ENCODE results near the gene KSR2.
"Not testable (repeated sequence)": the region's sequence is repeated elsewhere in the genome, so short reads cannot be mapped to it uniquely, and the experiment has no call there.

Gene KSR2

DNA sequence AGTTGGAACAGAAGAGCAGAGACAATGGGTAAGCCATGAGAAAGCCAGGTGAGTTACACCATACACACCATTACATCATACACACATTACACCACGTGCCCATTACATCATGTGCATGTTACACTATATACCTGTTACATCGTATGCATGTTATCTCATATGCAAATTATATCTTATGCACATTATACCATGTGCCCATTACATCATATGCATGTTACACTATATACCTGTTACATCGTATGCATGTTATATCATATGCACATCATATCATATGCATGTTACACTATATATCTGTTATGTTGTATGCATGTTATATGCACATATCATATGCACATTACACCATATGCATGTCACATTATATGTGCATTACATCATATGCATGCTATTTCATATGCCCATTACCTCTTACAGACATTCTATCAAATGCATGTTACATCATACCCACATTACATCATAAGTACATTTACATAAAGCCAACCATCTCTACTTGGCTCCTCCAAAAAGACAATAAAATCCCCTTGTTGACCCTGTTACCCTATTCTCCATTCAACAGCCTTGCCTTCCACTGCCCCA is 207.2 kb downstream of the KSR2 start:
- no peak for DNase-seq (ENCODE audit: low read depth in 2 of 2)

DNA sequence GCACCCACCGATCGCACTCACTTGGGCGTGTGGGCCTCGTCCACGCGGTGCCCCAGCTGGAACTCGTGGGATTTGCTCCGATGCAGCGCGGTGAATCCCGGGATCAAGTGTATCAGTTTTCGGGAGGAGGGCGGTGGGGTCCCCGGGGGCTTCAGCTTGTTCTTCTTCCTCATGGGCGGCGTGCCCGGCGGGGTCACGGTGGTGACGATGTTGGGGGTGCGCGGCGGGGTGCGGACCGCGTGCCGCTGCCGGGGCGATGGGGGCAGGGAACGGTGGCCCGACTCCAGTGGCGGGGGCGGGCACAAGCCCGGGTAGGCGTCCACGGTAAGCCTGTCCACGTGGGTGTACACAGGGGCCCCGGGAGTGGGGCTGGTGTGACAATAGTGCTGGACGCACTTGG is 207.8 kb downstream of the KSR2 start:
- no peak for DNase-seq (ENCODE audit: low read depth in 2 of 2)

DNA sequence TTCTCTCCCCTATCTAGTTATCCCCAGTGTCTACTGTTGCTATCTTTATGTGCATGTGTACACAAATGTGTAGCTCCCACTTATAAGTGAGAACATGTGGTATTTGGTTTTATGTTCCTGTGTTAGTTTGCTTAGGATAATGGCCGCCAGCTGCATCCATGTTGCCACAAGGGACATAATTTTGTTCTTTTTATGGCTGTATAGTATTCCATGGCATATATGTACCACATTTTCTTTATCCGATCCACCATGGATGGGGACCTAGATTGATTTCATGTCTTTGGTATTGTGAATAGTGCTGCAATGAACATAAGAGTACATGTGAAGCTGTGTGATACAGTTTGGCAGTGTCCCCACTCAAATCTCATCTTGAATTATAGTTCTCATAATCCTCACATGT is 218.1 kb downstream of the KSR2 start:
- no peak for DNase-seq (ENCODE audit: low read depth in 2 of 2)

DNA sequence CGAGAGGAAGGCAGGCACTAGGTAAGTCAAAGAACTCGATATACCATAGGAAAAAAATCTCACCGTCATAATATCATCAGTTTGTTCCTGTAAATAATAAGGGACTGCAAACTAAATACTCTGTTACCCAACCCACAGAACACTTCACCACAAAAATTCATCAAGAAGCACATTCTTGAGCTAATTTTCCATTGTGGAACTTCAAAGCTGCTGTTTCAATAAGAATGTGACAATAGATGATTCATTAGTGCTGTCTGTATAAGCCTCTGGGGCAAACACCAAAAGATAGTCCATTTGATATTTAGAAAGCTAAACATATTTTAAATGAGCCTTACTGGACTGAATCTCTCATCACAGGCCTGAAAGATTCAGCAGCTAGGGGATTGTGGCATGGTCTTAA is 219.4 kb downstream of the KSR2 start:
- DNase-seq (ENCODE audit: low read depth in 2 of 2): no peak

DNA sequence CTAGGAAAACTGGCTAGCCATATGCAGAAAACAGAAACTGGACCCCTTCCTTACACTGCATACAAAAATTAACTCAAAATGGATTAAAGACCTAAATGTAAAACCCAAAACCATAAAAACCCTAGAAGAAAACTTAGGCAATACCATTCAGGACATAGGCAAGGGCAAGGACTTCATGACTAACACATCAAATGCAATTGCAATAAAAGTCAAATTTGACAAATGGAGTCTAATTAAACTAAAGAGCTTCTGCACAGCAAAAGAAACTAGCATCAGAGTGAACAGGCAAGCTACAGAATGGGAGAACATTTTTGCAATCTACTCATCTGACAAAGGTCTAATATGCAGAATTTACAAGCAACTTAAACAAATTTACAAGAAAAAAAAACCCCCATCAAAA is 222.4 kb downstream of the KSR2 start:
- not testable (repeated sequence) for DNase-seq (ENCODE audit: low read depth in 2 of 2)

DNA sequence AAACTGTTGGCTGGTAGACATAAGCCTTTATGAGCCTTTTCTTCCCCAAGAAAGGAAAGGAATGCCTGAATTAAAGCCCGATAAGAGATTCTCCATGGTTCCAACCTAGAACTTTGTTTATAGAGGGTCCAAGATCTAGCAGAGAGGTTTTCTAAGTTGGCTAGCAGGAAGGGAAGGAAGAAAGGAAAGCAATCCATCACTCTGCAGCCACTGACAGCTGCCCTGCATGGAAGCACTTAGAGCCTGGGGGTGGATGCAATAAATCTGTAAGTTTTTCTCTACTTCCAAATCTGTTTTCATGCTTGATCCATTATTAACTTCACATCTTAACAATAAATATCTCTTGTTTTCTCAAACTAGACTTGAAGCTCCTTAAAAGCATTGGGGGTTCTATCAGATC is 224.4 kb downstream of the KSR2 start:
- no peak for DNase-seq (ENCODE audit: low read depth in 2 of 2)

DNA sequence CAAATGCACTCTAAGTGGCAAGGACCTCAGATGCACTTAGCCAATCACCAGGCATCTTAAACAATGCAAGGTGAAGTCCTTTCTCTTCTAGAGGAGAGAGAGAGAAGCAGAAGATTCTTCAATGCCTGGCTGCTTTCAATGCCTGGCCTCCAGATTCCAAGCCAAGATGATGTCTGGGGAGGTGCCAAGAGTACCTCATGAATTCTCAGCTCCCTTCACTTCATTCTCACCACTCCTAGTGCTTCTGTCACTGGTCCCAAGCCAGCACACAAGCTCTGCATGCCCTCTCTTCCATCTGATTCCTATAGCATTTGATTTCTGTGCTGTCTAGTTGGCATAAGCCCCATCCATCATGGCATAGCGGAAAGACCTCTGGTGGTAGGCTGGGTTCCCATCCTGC is 225.0 kb downstream of the KSR2 start:
- DNase-seq (ENCODE audit: low read depth in 2 of 2): no peak

DNA sequence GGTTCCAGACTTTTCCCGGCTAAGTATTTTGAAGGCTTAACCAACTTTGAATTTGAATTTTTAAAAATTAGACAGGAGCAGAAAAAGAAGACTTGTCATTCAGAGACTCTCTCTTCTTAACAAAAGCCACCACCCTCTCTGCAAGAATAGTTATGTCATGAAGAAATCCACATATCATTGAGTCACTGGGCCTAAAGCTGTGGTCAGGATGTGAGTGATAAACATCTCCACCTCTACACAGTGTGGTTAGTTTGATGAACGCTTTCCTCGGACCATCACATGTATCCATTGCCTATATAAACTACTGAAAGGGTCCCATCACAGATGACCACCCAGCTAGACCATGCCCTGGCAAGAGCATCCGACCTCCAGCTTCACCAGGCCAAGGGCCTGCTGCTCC is 226.1 kb downstream of the KSR2 start:
- no peak for DNase-seq (ENCODE audit: low read depth in 2 of 2)

DNA sequence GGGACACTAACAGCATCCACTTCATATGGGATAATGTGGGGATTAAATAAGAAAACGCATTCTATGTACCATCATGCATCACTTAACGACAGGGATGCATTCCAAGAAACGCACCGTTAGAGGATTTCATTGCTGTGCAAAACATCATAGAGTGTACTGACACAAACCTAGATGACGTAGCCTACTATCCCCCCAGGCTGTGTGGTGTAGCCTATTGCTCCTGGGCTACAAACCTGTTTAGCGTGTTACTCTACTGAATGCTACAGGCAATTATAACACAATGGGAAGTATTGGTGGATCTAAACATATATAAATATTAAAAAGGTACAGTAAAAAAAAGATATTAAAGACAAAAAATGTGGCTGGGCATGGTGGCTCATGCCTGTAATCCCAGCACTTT is 230.6 kb downstream of the KSR2 start:
- no peak for DNase-seq (ENCODE audit: low read depth in 2 of 2)

DNA sequence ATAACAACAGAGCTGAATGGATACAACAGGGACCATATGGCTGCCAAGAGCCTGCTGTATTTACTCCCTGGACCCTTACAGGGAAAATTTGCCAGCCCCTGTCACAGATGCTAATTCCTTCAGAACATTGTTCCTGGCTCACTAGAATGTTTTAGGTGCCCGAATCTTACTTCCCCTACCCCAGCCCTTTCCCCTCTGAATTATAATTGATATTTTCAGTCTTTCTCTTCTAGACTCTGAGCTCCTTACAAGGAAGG is 235.3 kb downstream of the KSR2 start:
- no peak for DNase-seq (ENCODE audit: low read depth in 2 of 2)

DNA sequence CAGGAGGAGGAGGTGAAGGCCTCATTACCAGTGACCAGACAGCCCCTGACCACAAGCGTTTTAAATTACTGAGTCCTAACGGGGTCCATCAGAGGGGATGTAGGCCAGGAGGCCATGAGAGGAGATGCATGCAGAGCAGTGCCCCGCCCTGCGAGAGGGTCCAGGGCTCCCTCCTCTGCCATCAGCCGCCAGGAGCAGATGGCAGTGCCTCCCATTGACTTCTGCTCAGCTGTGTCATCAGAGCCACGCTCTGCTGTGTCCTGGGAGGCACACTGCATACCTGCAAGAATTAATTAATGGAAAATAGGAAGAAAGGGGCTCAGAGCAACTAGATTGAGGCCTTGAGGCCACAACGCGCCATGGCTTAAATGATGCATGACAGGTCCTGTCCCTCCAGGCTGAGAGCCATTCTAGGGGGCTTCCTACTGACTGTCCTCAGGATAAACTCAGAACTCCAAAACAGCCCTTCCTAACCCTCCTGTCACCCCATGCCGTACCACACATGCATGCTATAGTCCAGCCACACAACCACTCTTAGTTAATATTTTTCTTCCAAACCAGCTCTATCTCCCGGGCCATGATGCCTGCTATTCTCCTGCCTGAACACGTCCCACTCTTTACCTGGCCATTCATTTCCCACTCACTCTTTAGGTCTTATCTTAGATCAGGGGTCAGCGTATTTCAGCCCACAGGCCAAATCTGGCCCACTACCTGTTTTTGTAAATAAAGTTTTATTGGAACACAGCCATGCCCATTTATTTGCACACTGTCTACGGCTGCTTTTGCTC is 235.8 kb downstream of the KSR2 start:
- no peak for DNase-seq (ENCODE audit: low read depth in 2 of 2)

DNA sequence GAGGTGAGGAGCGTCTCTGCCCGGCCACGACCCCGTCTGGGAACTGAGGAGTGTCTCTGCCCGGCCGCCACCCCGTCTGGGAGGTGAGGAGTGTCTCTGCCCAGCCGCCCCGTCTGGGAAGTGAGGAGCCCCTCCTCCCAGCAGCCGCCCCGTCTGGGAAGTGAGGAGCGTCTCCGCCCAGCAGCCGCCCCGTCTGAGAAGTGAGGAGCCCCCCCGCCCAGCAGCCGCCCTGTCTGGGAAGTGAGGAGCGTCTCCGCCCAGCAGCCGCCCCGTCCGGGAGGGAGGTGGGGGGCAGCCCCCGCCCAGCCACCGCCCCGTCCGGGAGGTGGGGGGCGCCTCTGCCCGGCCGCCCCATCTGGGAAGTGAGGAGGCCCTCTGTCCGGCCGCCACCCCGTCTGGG is 237.7 kb downstream of the KSR2 start:
- DNase-seq (ENCODE audit: low read depth in 2 of 2): not testable (repeated sequence)

DNA sequence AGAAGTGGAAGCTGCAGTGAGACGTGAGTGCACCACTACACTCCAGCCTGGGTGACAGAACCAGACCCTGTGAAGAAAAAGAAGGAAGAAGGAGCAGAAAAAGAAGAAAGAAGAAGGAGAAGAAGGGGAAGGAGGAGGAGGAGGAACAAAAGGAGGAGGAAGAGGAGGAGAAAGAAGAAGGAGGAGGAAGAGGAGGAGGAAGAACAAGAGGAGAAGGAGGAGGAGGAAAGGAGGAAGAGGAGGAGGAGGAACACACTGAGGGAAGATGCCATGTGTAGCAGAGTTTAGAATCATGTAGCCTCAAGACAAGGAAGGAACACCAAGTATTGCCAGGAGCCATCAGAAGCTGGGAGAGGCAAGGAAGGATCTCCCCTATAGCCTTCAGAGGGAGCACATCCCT is 241.5 kb downstream of the KSR2 start:
- no peak for DNase-seq (ENCODE audit: low read depth in 2 of 2)

DNA sequence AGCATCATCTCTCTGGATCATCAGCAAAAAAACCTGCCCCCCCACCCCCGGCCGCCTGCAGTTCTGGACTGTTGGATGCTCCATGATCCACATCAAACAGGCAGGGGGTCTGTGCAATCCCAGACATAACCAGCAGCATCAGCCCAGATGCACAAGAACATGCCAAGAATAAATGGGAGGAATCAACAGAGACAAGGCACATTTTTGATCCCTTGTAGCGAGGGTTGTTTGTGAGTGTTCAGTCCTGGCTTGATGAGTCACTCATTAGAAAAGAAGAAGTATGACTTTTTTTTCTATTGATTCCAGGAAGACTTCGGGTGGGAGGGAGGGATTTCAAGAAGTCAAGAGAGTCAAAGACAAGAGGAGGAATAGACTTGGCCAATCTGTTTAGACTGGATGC is 244.2 kb downstream of the KSR2 start:
- DNase-seq (ENCODE audit: low read depth in 2 of 2): no peak

DNA sequence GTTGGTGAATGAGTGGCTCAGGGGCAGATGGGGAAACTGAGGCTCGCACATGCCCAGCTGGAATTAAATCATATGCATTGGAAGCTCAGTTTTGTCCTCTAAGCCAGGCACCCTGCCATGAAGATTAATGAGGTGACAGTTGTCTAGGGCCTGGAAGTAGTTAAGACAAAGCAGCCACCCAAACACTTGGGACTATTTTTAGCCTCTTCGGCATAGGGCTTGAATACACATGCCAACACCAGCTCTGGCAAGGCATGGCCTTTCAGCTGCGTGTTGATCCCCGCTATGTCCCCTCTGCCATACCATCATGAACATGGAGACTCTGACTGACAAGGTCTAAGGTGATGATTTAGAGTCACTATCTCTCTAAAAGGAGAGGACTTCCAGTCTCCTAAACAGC is 250.2 kb downstream of the KSR2 start:
- no peak for DNase-seq (ENCODE audit: low read depth in 2 of 2)

DNA sequence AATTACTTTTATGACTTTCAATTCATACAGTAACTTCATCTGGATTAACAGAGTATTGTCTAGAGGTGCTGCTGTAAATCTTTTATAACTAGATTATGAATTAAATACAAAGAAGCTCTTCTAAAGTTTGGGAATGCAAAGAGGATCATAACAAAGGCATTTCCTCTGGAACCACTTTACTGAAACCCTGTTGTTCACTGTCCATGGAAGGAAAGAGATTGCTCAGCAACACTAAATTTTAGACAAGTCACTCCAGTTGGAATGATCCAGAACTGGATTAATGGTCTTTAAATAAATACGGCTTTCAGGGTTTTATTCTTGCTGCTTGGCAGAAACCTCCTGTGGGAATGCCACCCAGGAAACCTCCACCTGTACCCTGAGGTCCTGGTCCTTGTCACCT is 250.6 kb downstream of the KSR2 start:
- no peak for DNase-seq (ENCODE audit: low read depth in 2 of 2)

DNA sequence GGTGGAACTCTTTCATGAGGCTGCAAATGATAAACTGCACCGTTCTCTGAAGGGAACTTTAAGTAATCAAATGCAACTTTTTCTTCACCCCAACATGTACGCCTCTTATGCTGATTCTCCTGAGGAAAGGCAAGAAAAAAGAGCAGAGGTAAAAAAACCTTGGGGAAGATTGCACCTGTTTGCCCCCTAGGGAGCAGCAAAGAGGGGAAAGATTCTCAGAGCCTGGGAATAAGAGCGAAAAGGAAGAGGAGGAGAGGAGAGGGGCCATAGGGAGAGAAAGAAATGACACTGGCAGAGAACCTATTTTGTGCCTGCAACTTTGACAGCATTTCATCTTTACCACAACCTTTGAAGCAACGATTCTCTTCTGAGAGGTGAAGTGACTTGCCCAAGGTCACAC is 254.6 kb downstream of the KSR2 start:
- DNase-seq (ENCODE audit: low read depth in 2 of 2): no peak

DNA sequence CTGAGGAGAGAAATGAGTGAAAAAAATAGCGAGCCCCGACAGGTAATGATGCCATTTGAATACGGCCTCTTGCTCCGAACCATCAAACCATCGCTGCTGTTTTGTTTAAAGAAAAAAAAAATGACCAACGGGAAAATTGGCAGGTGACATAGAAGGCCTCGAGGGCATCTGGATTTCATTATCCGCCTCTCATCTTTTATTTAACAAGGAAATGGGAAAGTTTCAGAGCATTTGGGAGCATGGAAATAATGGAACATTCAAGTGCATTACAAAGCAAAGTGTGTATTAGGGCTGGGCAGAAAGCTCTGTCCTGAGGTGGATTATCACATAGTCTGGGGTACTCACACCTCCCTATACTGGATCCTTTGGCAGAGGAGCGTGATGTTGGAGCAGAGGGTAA is 258.7 kb downstream of the KSR2 start:
- no peak for DNase-seq (ENCODE audit: low read depth in 2 of 2)

DNA sequence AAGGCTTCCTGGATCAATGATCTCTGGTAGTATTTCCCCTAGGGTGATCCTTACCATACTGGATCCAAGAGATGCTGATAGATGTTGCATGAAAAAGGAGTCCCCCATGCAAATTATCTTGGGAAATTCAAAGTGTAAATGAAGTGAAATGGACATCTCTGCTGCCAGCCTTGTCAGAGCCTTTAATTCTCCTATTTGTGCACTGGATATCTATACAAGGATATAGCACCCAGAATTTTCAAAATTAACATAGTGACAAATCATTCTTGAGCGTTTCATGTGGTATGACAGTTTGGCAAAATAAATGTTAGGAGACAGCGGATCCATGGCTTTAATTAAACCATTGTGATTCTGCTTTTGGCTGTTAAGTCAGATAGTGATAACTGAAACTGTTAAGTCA is 260.9 kb downstream of the KSR2 start:
- DNase-seq (ENCODE audit: low read depth in 2 of 2): no peak

DNA sequence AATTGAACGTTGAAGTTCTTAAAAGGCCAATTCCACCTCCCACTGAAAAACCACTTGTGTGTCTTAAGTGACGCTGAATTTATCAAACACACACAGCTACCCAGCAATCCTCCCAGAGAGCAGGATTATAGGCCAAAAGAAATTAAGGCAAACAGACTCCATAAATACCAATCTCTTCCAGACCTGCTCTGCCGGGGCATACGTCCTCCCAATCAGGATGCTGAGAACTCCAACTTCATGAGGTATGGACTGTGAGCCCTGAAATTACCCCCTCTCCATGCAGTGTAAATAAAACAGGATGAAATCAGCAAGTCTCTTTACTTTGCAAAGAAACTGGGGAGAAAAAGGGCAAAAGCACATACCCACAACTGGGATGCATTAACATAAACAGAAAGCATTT is 265.2 kb downstream of the KSR2 start:
- DNase-seq (ENCODE audit: low read depth in 2 of 2): no peak

DNA sequence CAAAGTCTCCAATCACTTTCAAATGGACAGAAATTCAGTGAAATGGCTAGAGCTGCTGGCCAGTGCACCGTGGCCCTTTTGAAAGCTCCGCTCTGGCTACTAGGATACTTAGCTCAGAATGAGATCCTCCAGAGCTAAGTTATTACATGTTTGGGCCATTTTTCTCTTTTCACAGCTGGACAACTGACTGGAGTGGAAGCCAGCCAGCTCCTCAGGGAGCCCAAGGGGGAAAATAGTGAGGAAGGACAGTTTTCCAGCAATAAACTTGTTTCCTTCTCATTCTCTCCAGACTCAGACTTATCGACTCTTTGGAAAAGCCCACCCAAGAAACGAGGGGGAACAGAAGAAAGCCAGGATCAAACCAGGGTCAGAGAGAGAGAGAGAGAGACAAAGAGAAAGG is 266.0 kb downstream of the KSR2 start:
- no peak for DNase-seq (ENCODE audit: low read depth in 2 of 2)

DNA sequence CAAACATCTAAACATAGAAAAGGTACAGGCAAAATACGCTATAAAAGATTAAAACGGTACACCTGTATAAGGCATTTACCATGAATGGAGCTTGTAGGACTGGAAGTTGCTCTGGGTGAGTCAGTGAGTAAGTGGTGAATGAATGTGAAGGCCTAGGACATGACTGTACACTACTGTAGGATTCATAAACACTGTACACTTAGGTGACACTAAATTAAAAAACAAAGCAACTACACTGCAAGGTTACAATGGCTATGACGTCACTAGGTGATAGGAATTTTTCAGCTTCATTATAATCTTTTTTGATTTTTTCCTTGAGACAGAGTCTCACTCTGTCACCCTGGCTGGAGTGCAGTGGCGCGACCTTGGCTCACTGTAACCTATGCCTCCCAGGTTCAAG is 269.2 kb downstream of the KSR2 start:
- no peak for DNase-seq (ENCODE audit: low read depth in 2 of 2)

DNA sequence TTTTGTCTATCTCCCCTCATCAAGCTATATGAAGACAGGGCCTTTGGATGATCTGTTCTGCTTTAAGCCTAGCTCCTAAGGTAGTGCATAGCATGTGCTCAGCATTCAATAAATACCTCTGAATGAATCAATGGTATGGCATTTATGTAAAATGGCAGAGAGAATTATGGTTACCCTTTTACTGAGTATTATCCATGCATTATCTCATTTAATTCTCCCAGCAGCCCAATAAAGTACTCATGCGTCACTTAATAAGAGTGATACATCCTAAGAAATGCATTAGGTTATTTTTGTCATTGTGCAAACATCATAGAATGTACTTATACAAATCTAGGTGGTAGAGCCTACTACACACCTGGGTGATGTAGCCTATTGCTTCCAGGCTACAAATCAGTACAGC is 269.7 kb downstream of the KSR2 start:
- DNase-seq (ENCODE audit: low read depth in 2 of 2): no peak

DNA sequence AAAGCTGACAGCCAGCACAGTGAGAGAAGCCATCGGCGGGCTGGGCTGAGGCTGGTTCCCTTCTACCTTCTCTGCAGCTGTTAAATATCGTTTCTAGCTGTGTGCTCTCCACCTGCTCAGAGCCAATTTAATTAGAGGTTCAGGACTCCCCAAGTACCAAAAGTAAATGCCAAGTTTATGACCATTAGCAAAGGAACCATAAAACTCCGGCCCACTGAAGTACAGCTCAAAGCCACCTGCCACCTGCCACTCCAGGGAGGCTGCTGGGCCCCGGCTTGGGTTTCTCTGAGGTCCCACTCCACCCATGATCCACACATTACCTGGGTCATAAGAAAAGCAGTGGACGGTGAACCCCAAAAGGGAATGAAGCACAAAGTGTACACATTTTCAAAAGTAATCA is 272.8 kb downstream of the KSR2 start:
- DNase-seq (ENCODE audit: low read depth in 2 of 2): no peak
